Astrocyte (in vitro differentiated cells and primary cell): ENCODE measurements around the gene HMSD. TPM values are rescaled to one million over a fixed set of nuclear protein-coding genes. Genes with fewer than 3 reads are reported as not detected.

Experiments
- DNase-seq: peaks from one replicate; pipeline ENCODE4 v3.0.0-alpha.2; 2010; ENCODE audit warnings: low read depth
- FAIRE-seq: peaks from 2 replicates; lab custom pipeline; 2011; peaks lifted over from hg19 to GRCh38; lab: Jason Lieb, UNC
- H2AFZ ChIP-seq: 2 replicates; pipeline ENCODE4 v1.6.0; 2012; ENCODE audit warnings: low read depth, low read length, inconsistent platforms
- H3K27ac ChIP-seq: 2 replicates; pipeline ENCODE4 v1.5.1; 2011; ENCODE audit warnings: low read depth, low read length, inconsistent platforms
- H3K27me3 ChIP-seq: 2 replicates; pipeline ENCODE4 v1.6.0; 2011; ENCODE audit warnings: low read length, inconsistent platforms; ENCODE audit not compliant: insufficient read depth
- H3K36me3 ChIP-seq: 2 replicates; pipeline ENCODE4 v1.5.1; 2011; ENCODE audit warnings: low read length, inconsistent platforms; ENCODE audit not compliant: insufficient read depth
- H3K4me1 ChIP-seq: 2 replicates; pipeline ENCODE4 v1.5.1; 2011; ENCODE audit warnings: low read length, inconsistent platforms; ENCODE audit not compliant: insufficient read depth
- H3K4me2 ChIP-seq: 2 replicates; pipeline ENCODE4 v1.6.0; 2012; ENCODE audit warnings: low read length, inconsistent platforms
- H3K4me3 ChIP-seq: 2 replicates; pipeline ENCODE4 v1.5.1; 2011; ENCODE audit warnings: low read depth, mild to moderate bottlenecking, low read length, inconsistent platforms; ENCODE audit not compliant: insufficient read depth
- H3K79me2 ChIP-seq: 2 replicates; pipeline ENCODE4 v1.6.0; 2012; ENCODE audit warnings: mild to moderate bottlenecking, low read length, inconsistent platforms; ENCODE audit not compliant: insufficient read depth
- H3K9ac ChIP-seq: 2 replicates; pipeline ENCODE4 v1.6.0; 2012; ENCODE audit warnings: mild to moderate bottlenecking, low read length, inconsistent platforms
- H3K9me3 ChIP-seq: 2 replicates; pipeline ENCODE4 v1.5.1; 2012; ENCODE audit warnings: low read depth, mild to moderate bottlenecking, low read length, inconsistent platforms; ENCODE audit not compliant: insufficient read depth
- H4K20me1 ChIP-seq: 2 replicates; pipeline ENCODE4 v1.6.0; 2012; ENCODE audit warnings: low read length, inconsistent platforms; ENCODE audit not compliant: insufficient read depth
- H3K27ac Mint-ChIP-seq: one replicate; pipeline ENCODE4 v1.8.0; 2021; ENCODE audit warnings: mild to moderate bottlenecking, mixed read lengths; ENCODE audit not compliant: unreplicated experiment
- H3K27me3 Mint-ChIP-seq: one replicate; pipeline ENCODE4 v1.8.0; 2021; ENCODE audit warnings: low read depth, mixed read lengths; ENCODE audit not compliant: unreplicated experiment
- H3K36me3 Mint-ChIP-seq: one replicate; pipeline ENCODE4 v1.8.0; 2021; ENCODE audit warnings: low read depth, mixed read lengths; ENCODE audit not compliant: unreplicated experiment
- H3K4me1 Mint-ChIP-seq: one replicate; pipeline ENCODE4 v1.8.0; 2021; ENCODE audit warnings: low read depth, mixed read lengths; ENCODE audit not compliant: unreplicated experiment
- H3K4me3 Mint-ChIP-seq: one replicate; pipeline ENCODE4 v1.8.0; 2021; ENCODE audit warnings: mild to moderate bottlenecking, moderate library complexity, mixed read lengths; ENCODE audit not compliant: unreplicated experiment
- H3K9me3 Mint-ChIP-seq: one replicate; pipeline ENCODE4 v1.8.0; 2021; ENCODE audit warnings: mild to moderate bottlenecking, mixed read lengths; ENCODE audit not compliant: unreplicated experiment
- EZH2 ChIP-seq: IDR thresholded peaks from 2 replicates; pipeline ENCODE4 v1.6.1; 2012; ENCODE audit warnings: mild to moderate bottlenecking, low read length, inconsistent platforms; ENCODE audit not compliant: insufficient read depth
- total RNA-seq: library from RNA; stranded (reverse); gene quantifications from 2 replicates; pipeline ENCODE4 v1.2.1, GENCODE V29; 2021
- TF ChIP-seq, protein P1 (sequence below): IDR thresholded peaks from 2 replicates; pipeline ENCODE4 v1.5.1; 2011; ENCODE audit warnings: low read depth, mild to moderate bottlenecking, inconsistent platforms, low read length, moderate library complexity; ENCODE audit not compliant: insufficient read depth

HMSD gene
- total RNA-seq, 1 donor from 2014 or later: 1.0 TPM

DNA sequence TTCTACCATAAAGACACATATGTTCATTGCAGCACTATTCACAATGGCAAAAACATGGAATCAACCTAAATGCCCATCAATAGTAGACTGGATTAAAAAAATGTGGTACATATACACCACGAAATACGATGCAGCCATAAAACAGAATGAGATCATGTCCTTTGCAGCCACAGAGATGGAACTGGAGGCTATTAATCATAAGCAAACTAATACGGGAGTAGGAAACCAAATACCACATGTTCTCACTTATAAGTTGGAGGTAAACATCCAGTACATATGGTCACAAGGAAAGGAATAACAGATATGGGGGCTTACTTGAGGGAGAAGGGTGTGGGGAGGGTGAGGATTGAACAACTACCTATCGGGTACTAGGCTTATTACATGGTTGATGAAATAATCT lies 7.7 kb downstream of the HMSD start:
- no peak overlapping the region for H3K27ac Mint-ChIP-seq
- H3K9me3 Mint-ChIP-seq: peaks cover 2% of the 10 kb centered on the region
- H3K36me3 Mint-ChIP-seq: no peaks in the 10 kb centered on the region
- no peak for TF ChIP-seq EZH2
- TF ChIP-seq, protein P1, sequence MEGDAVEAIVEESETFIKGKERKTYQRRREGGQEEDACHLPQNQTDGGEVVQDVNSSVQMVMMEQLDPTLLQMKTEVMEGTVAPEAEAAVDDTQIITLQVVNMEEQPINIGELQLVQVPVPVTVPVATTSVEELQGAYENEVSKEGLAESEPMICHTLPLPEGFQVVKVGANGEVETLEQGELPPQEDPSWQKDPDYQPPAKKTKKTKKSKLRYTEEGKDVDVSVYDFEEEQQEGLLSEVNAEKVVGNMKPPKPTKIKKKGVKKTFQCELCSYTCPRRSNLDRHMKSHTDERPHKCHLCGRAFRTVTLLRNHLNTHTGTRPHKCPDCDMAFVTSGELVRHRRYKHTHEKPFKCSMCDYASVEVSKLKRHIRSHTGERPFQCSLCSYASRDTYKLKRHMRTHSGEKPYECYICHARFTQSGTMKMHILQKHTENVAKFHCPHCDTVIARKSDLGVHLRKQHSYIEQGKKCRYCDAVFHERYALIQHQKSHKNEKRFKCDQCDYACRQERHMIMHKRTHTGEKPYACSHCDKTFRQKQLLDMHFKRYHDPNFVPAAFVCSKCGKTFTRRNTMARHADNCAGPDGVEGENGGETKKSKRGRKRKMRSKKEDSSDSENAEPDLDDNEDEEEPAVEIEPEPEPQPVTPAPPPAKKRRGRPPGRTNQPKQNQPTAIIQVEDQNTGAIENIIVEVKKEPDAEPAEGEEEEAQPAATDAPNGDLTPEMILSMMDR: no peak
- H3K4me3 Mint-ChIP-seq: no peak overlapping the region
- Histone ChIP-seq H3K36me3 (no peaks in the 10 kb centered on the region), H4K20me1 (no peaks in the 10 kb centered on the region), H2AFZ (no peak overlapping the region), H3K4me2 (no peak overlapping the region), H3K4me3 (no peak overlapping the region), H3K27me3 (no peaks in the 10 kb centered on the region), H3K79me2 (no peaks in the 10 kb centered on the region), H3K27ac (no peak overlapping the region), H3K4me1 (no peaks in the 10 kb centered on the region), H3K9ac (no peak overlapping the region), H3K9me3 (no peaks in the 10 kb centered on the region)
- H3K27me3 Mint-ChIP-seq: no peaks in the 10 kb centered on the region
- H3K4me1 Mint-ChIP-seq: no peaks in the 10 kb centered on the region
- no peak for DNase-seq
- no peak for FAIRE-seq

DNA sequence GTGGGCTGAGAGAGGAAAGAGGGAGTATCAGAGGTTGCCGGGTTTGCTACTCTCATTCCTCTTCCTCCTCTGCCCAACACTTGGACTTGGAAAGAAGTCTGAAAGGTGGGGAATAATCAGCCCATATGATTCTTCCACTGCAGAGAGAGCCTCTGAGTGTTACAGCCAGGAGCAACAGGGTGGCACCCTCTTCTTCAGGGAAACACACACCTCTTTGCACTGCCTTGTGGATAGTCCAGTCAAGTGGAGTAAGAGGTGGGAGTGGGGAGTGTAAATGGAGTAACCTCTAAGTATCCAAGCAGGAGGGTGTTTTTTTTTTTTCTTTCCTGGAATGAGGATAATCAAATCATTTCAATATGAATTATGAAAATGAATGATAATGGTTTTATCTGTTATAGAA lies 11.8 kb downstream of the HMSD start:
- TF ChIP-seq, protein P1: no peak
- no peak for TF ChIP-seq EZH2
- Histone ChIP-seq H3K27ac (no peak overlapping the region), H3K27me3 (no peaks in the 10 kb centered on the region), H4K20me1 (no peaks in the 10 kb centered on the region), H3K4me2 (no peak overlapping the region), H3K36me3 (no peaks in the 10 kb centered on the region), H3K79me2 (no peaks in the 10 kb centered on the region), H3K9me3 (no peaks in the 10 kb centered on the region), H2AFZ (no peak overlapping the region), H3K9ac (no peak overlapping the region), H3K4me3 (no peak overlapping the region), H3K4me1 (no peaks in the 10 kb centered on the region)
- FAIRE-seq (no peak), DNase-seq (no peak)
- no peaks in the 10 kb centered on the region for H3K27me3 Mint-ChIP-seq
- H3K36me3 Mint-ChIP-seq: no peaks in the 10 kb centered on the region
- H3K9me3 Mint-ChIP-seq: peaks cover 2% of the 10 kb centered on the region
- H3K27ac Mint-ChIP-seq: no peak overlapping the region
- H3K4me3 Mint-ChIP-seq: no peak overlapping the region
- no peaks in the 10 kb centered on the region for H3K4me1 Mint-ChIP-seq

DNA sequence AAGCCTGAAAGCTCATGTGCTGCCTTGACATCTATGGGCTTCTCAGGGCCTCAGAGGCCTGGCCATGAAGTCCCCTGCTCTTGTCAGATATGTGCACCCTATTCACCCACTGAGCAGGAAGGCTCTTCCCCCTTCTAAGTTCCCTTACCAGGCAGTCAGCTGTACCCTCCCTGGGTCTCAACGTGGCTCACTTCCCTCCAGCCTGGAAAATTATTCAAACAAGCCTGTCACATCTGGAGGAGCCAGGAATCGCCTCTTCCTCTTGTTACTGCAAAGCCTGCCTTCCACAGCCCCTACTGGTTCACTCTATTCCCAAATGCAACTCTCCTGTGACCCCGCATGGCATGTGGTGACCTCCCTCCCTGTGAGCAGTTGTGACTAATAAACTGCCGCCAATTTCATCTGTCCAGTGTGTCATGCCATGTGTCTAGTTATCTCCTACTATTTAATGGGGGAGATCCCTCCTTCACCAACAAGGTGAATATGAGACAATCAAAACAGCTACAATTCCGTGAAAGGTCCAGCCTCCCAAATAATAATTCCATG lies 12.4 kb downstream of the HMSD start:
- H4K20me1 ChIP-seq: no peaks in the 10 kb centered on the region
- H3K36me3 ChIP-seq: no peaks in the 10 kb centered on the region
- Mint-ChIP-seq H3K4me1 (no peaks in the 10 kb centered on the region), H3K9me3 (peaks cover 2% of the 10 kb centered on the region), H3K27ac (no peak overlapping the region), H3K36me3 (no peaks in the 10 kb centered on the region), H3K4me3 (no peak overlapping the region), H3K27me3 (no peaks in the 10 kb centered on the region)
- FAIRE-seq (no peak), DNase-seq (no peak)
- TF ChIP-seq EZH2: no peak
- TF ChIP-seq, protein P1: no peak
- H3K4me2 ChIP-seq: no peak overlapping the region
- no peaks in the 10 kb centered on the region for H3K79me2 ChIP-seq
- no peak overlapping the region for H3K9ac ChIP-seq
- no peaks in the 10 kb centered on the region for H3K9me3 ChIP-seq
- H2AFZ ChIP-seq: no peak overlapping the region
- H3K27ac ChIP-seq: no peak overlapping the region
- H3K4me1 ChIP-seq: no peaks in the 10 kb centered on the region
- H3K4me3 ChIP-seq: no peak overlapping the region
- no peaks in the 10 kb centered on the region for H3K27me3 ChIP-seq
